Activated CD4-positive, alpha-beta T cell treated with anti-CD3 and anti-CD28 coated beads, Interleukin-2, amount 50 U/mL, for 4 hours (primary cell): Measurements from ENCODE around the gene HOXC4.
A peak's percentile ranks its signal among the peaks of the same experiment; 100 is the strongest.

Experiments used
- DNase-seq, 2 experiments: peaks; one replicate each; pipeline ENCODE4 v3.0.0-alpha.2; 2020

Gene HOXC4

GRCh38 chr12:54016051-54016450 is 37.6 kb upstream of the HOXC4 start:
- no peak for DNase-seq

GRCh38 chr12:54016478-54016964 is 37.1 kb upstream of the HOXC4 start:
- no peak for DNase-seq

GRCh38 chr12:54017027-54017788 is 36.4 kb upstream of the HOXC4 start:
- no peak for DNase-seq

DNA sequence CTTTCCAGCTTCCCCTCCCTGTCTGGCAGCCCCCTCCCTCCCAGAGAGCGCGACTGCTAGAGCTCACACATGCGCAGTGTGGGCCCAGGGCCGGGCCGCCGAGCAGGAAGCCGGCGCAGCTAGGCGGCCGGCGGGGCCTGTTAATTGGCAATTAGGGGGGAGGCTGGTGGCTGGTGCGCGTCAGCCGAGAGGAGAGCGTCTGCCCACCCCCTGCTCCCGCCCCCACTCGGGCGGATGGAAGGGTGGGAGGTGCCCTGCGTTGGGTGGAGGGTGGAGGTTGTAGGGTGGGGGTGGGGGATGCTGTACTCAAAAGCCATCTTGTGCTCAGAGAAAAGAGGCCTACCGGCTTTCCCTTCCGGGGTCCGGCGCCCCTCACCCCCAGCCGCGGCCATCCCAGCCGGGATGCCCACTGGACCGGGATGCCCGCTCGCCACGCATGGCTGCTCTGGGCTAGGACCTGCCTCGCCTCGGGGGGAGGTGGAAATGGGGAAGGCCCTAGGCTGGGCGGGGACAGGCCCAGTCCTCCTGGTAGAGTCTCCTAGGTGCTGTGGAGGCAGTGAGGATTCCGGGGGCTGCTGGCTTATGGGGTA is 35.7 kb upstream of the HOXC4 start:
- DNase-seq, result peak; percentile 53 to 58

DNA sequence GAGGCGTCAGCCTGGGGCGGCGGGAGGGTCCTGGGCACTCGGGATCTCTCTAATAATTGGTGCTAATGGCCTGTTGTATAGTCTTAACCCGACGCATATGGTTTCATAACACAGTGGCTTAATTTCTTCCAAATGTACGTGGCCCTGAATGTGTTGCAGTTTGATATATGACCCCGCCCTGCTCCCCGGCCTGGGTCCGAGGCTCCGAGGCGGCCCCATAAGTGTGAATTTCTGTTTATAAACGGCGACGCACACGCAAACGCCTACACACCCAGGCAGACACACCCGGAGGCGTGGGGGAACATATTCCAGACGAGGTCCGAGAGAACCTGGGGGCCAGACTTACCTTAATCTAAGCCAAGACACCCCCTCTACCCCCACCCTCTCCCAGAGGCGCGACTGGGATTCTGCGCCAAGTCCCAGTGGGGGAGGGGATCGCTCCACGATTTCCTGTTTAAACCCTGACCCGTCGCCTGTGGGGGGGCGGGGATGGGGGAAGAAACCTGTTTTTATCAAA is 35.1 kb upstream of the HOXC4 start:
- no peak for DNase-seq

DNA sequence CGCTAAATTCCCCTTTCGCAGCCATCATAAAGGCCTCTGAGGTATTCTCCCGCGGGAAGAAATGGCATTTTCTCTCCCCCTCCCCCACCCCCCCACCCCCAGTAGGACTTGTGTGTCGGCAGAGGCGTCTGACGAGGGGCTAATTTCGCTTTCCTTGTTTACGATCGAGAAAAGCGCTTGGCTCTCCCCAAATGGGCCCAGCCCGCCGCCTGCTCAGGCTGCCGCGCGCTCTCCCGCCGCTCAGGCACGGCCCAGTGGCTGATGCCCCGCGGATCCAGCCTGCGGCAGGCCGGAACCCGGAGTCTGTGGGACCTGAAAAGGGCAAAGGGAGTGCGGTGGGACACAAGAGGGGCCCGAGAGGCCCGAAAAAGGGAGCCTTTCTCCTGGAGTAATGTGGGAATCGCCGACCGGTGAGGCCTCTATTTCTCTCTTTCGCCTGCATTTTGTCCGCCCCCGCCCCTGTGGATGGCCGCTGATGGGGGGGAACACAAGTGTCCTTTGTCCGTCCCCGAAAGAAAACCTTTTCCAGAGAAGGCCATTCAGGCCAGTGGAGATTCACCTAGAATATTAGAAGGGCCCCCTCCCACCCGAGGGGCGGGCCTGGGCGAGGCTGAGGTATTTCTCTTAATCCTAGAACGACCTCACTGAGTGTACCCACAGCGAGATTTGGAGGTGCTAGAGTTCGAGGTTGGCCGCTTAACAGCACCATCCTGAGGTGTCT is 34.4 kb upstream of the HOXC4 start:
- DNase-seq, result no peak

- no peak for DNase-seq
Observed at GRCh38 chr12:54019924-54020590, 33.6 kb upstream of the HOXC4 start.

DNA sequence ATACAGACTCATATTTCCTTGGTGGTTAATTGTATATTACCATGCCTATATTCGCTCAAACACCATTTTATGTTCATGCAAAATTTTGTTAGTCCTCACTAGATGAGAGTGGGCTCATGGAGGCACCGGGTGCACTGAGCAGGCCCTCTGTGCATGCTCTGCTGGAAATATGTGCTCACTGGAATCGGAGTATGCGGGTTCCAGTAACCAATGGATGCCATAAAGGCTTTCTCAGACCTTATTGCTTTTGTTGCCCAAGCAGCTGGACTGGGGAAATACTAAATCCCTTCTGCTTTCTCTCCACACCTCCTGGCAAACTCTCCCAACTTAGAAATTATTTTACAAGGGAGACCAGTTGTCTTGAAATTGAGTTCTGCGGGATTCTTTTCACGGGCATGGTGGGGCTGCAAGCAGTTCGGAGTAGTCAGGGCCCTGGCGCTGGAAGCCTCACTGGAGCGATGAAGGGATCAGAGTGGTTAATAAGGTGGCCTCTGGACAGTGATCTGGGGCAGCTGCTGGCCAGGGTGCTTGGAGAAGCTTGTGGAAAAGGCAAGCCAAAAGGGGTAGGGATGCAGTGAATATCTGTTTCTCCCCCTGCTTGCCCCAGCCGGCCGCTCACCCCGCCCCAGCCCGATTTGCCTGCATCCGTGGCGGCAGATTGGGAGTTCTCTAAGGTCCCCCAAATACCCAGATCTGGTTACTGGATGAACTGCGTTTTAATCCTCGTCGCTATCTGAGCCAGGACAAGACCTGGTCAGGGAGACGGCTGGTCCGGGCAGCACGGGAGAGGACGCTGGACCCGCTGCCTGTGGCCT is 32.8 kb upstream of the HOXC4 start:
- DNase-seq, result no peak

DNA sequence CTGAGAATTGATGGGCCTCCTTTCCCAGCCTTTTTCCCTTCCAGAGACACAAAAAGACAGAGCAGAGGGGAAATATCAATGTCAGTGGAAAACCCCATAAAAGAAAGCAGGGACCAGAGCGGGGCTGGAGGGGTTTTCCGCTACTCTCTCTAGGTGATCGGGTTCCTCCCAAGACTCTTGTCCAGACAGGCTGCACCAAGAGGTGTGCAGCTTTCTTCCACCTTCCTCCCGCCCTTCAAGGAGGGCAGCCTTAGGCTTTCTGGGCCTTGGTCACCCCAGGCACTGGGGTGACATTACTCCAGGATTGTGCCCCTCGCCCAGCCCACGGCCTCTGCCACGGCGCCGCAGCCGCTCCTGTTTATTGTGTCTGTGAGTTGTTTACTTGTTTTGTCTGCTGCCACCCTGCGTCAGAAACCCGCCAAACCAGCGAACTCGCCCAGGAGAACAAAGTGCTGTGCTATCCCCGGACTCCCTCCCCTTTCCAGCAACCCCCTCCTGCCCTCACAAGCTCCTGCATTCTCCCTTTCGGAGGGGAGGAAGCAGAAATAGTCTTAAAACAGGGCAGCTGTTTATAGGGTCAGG is 32.1 kb upstream of the HOXC4 start:
- DNase-seq, result no peak

DNA sequence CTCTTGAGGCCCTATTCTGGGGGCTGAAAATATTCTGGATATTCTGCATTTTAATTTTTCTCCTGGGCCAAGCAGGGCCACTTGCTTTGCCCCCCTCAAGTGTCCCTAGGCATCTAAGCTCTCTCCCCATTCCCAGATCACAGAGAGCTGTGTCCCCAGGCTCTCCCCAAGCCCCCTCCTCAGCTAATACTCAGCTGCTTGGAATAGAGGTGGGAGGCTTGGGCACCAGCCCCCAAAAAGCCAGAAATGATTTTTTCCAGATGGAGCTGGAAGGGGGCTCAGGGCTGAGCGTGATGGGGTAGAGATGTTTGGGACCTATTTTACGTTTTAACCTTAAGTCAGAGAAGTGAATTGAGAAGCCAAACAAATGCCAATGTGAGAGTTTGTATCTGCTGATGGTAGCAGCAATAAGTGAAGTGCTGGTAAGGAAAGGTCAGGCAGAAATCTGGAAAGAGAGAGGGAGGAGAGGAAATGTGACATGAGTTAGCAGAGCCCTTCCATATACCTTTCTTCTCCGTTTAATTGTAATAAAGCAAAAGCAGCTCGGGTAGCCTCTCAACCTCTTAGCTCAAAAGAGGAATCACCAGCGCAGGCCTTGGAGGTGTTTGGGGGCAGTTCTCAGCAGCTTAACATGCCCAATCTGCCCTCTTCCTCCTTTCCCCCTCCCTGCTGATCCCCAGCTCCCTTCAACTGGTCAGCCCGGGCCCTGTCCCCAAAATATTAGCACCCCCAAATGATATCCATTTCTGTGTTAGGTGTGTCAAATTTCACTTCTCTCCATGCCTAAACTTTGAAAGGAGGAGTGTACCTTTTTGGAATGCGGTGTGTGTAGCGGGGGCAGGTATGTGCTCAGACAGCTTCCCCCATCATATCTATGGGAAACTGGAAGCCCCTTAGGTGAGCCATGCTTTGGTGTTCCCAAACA is 30.4 kb upstream of the HOXC4 start:
- no peak for DNase-seq

GRCh38 chr12:54024127-54024526 is 29.5 kb upstream of the HOXC4 start:
- DNase-seq, result no peak

GRCh38 chr12:54024581-54025305 is 28.9 kb upstream of the HOXC4 start:
- DNase-seq, result no peak

DNA sequence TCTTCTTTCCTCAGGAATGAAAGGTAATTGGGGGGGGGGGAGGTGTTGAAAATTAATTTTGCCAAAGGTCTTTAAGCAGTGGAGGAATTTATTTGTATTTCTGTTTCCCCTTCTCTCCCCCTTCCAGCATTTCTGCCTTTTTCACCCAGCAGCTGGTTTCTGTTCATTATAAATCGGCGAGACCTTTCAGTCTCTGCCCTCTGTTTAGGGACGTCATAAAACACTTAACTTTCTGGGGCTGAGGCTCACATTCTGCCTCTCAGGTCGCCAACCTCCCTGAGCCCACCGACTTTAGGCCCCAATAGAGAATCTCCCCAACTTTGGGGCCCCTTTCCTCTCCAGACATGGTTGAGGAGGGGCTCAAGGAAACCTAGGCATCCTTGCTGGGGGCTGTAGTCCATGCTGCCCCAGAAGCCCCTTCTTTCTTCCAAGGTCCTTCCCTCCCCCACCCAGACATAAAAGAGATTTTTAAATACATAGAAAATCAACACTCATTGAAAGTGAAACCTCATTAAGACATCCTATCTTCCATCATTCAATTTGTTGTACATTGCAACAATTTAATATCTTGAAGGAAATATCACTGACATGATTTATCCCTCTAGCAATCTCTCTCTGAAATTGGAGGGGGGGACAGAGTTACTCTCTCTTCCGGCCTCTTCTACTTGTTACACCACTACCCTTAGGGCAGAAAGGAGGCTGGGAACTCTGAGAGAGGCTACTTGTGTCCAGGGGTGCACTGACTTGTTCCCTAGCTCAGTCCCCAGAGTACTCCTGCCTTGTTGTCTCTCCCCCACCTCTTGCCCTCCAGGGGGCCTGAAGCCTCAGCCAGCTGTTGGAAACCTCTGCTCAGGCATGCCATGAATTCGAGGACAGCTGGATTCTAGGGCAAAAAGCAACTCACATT is 27.9 kb upstream of the HOXC4 start:
- DNase-seq, result no peak

DNA sequence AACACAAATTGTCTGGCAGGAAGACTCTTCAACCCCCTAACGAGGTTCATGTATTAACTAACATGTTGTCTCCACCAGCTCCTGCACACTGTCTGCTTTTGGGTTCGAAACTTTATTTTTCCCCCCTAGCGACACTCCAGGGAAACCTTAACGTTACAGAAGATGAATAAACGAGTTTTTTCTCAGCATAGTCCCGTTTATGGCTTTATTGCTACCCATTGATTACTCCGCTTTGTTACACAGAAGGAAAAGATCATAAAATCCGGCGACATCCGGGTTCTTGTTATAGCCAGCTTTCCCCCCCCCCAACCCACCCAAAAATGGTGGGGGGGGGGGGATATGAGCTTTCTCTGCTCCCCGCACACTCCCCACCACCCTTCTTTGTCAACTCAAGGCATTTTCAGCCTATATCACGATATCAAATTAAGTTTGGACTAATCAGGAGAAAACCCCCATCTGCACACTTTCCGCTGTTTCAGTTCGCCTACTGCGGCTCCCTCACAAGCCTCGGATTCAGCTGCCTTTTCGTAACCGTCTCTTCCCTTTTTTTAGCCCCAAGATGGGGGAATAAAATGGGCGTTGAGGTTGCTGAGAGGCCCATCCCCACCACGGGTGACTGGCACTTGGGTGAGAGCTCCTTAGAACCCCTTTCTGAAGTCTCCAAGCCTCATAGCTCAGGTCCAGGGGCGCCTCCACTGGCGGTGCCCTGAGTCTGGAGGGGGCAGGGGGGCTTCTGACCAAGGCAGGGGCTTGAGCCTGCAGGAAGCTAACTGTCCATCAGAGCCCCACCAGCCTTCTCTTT is 26.8 kb upstream of the HOXC4 start:
- no peak for DNase-seq

GRCh38 chr12:54027442-54027786 is 26.2 kb upstream of the HOXC4 start:
- no peak for DNase-seq

- DNase-seq, result no peak
Observed at GRCh38 chr12:54028314-54029201, 25.1 kb upstream of the HOXC4 start, which contains the start of gene HOXC6. Gene HOXC6 (plus strand): TSS chr12:54028440. CDS start chr12:54028522, 82 bp downstream.
